Myometrial cell (primary cell): ENCODE data around the gene TNNC2. TPM values are rescaled to one million over a fixed set of nuclear protein-coding genes. Genes with fewer than 3 reads are reported as not detected.

ENCODE experiments used
- total RNA-seq: library from RNA; depleted of rRNA; stranded (reverse); fragments of >200 nt; gene quantifications from 2 replicates; pipeline ENCODE4 v1.2.3, GENCODE V29; 2015

Gene TNNC2
- not detected in 2 replicates for total RNA-seq

GRCh38 chr20:45827030-45827652 is at the start of gene TNNC2:
Gene TNNC2 (minus strand): TSS chr20:45827312. CDS start chr20:45827248, 64 bp downstream.

GRCh38 chr20:45857114-45857881 is 30.2 kb upstream of the TNNC2 start, which contains the start of the genes ACOT8 and ZSWIM3:
Gene ACOT8 (minus strand): TSS chr20:45857392. CDS start chr20:45857315, 77 bp downstream.
Gene ZSWIM3 (plus strand): TSS chr20:45857614. CDS start chr20:45857826, 212 bp downstream.

GRCh38 chr20:45833030-45833882 is 6.1 kb upstream of the TNNC2 start, which contains the start of gene SNX21:
Gene SNX21 (plus strand): TSS chr20:45833799. CDS start chr20:45833920, 121 bp downstream.

DNA sequence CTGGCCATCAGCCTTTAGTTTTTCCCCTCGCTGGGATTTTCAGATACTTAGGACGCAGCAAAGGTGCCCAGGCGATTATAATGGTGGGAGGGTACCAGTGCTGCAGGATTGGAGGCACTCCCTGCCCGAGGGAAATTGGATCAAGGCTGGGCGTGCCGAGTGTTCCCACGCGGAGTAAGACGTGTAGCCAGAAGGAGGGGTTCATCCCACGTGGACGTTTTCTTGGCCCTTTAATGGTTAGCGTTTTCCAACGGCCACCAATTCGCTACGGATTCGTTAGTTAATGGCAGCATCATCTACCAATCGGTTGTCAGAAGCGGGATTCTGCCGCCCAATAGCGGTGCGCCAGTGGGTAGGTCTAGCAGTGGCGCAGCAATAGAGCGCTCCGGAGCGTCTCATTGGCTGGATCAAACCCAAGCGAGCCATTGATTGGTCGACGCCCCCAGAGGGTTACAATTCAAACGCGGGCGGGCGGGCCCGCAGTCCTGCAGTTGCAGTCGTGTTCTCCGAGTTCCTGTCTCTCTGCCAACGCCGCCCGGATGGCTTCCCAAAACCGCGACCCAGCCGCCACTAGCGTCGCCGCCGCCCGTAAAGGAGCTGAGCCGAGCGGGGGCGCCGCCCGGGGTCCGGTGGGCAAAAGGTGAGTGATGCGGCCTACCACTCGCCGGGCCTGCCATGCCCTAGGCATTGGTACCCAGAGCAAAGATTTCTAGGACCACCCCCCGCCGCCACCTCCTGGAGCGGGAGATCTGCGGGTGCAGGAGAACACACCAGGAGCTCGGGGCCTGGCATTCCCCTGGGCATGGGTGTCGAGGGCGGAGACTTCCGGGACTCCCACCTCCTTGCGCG is 14.7 kb downstream of the TNNC2 start, which contains the start of gene UBE2C:
Gene UBE2C, plus strand, starts transcription at position 488 of the 849 bp plus-strand sequence. Its CDS starts 52 bp downstream, at position 540.

Other genes starting within 250 kb of the TNNC2 start
- gene WFDC8, start 248.0 kb downstream of the TNNC2 start, total RNA-seq = not detected in 2 replicates
- not detected in 2 replicates for gene WFDC10A, start 197.6 kb downstream of the TNNC2 start, total RNA-seq
- gene WFDC9, start 196.0 kb downstream of the TNNC2 start, total RNA-seq = not detected in 2 replicates
- gene WFDC11, start 157.1 kb downstream of the TNNC2 start, total RNA-seq = not detected in 2 replicates
- gene WFDC13, start 125.3 kb downstream of the TNNC2 start, total RNA-seq = not detected in 2 replicates
- not detected in 2 replicates for gene WFDC10B, start 122.3 kb downstream of the TNNC2 start, total RNA-seq
- gene SPINT4, start 105.0 kb downstream of the TNNC2 start, total RNA-seq = not detected in 2 replicates
- 0.89 and 5.8 TPM in 2 replicates for gene WFDC3, start 35.4 kb downstream of the TNNC2 start, total RNA-seq
- gene DNTTIP1, start 35.4 kb downstream of the TNNC2 start, total RNA-seq = 28.5 and 34.6 TPM in 2 replicates
- 85.6 and 91.8 TPM in 2 replicates for gene UBE2C, start 14.7 kb downstream of the TNNC2 start, total RNA-seq
- 69.8 and 73.5 TPM in 2 replicates for gene SNX21, start 6.5 kb upstream of the TNNC2 start, total RNA-seq
- 58.3 and 71.8 TPM in 2 replicates for gene ACOT8, start 30.1 kb upstream of the TNNC2 start, total RNA-seq
- gene ZSWIM3, start 30.3 kb upstream of the TNNC2 start, total RNA-seq = 2.6 and 5.1 TPM in 2 replicates
- 7.8 and 12.2 TPM in 2 replicates for gene ZSWIM1, start 53.9 kb upstream of the TNNC2 start, total RNA-seq
- not detected in 2 replicates for gene SPATA25, start 60.3 kb upstream of the TNNC2 start, total RNA-seq
- 1.2 and 6.4 TPM in 2 replicates for gene NEURL2, start 63.9 kb upstream of the TNNC2 start, total RNA-seq
- 87.2 and 101 TPM in 2 replicates for gene CTSA, start 64.0 kb upstream of the TNNC2 start, total RNA-seq
- 36.3 and 43.6 TPM in 2 replicates for gene PLTP, start 84.8 kb upstream of the TNNC2 start, total RNA-seq
- 13.8 and 31.7 TPM in 2 replicates for gene PCIF1, start 107.4 kb upstream of the TNNC2 start, total RNA-seq
- gene ZNF335, start 144.9 kb upstream of the TNNC2 start, total RNA-seq = 9.5 and 12.4 TPM in 2 replicates
- under 0.01 and 0.58 TPM in 2 replicates for gene MMP9, start 181.6 kb upstream of the TNNC2 start, total RNA-seq
- 0.18 TPM in 1 of 2 replicates, not detected in the other for gene SLC12A5, start 201.9 kb upstream of the TNNC2 start, total RNA-seq